NCI-H460 (cell line): Measurements from ENCODE around the gene UNC119B. TPM values are rescaled to one million over a fixed set of nuclear protein-coding genes. Genes with fewer than 3 reads are reported as not detected.
A peak's percentile ranks its signal among the peaks of the same experiment; 100 is the strongest.

ENCODE experiments used
- DNase-seq: peaks from one replicate; pipeline ENCODE4 v3.0.0-alpha.2; 2016; ENCODE audit warnings: low read depth; ENCODE audit errors: extremely low read depth
- total RNA-seq: library from RNA; depleted of rRNA; stranded (reverse); fragments of >200 nt; shearing (Covaris generic); gene quantifications from 2 replicates; pipeline ENCODE4 v1.2.3, GENCODE V29; 2014

Gene UNC119B
- total RNA-seq, 1 experiment from 2014 or later = 18.0 TPM

- DNase-seq = no peak
Measured at GRCh38 chr12:120687578-120688289, 22.5 kb upstream of the UNC119B start.

DNA sequence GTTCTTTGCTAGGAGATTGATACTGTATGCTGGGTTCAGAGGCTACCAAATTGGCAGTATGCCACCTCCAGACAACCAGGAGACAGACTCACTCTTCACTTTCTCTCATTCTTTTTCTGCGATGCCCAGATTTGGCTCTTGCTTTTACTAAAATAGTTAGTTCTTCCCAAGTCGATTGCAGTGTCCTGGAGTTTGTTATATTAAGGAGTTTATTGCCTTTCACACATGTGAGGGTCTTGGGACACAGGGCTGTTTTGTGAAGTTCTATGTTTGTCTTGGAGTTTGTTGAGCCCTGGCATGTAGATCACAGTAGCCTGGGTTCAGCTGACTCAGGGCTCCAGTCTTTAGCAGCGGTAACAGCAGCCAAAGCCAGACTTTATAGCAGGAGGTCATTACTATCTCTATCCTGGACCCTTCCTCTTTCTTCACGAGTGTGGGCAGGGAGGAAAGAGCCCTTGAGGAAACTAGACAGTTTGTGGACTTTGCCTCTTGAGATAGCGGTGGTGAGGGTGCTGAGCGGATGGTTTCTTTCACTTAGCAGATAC is 21.7 kb upstream of the UNC119B start:
- no peak for DNase-seq

GRCh38 chr12:120689397-120690082 is 20.7 kb upstream of the UNC119B start:
- no peak for DNase-seq

- no peak for DNase-seq
Measured at GRCh38 chr12:120690083-120690450, 20.2 kb upstream of the UNC119B start.

DNA sequence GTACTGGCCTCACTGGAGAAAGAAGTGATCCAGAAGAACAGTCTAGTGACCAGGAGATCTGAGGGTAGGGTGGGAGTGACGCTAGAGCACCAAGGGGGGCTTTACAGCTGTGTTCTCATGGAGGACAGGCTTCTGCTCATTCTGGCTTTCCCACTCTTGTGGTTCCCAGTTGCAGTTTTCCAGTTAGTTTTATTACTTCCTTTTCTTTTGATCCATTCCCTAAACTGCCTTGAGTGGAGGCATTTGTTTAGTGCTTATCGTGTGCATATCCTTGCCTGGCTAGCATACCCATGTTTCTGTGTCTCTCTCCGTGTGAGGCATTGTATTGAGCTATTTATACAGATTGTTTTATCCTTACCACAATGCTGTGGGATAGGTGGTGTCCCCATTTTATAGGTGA is 19.3 kb upstream of the UNC119B start:
- DNase-seq = no peak

DNA sequence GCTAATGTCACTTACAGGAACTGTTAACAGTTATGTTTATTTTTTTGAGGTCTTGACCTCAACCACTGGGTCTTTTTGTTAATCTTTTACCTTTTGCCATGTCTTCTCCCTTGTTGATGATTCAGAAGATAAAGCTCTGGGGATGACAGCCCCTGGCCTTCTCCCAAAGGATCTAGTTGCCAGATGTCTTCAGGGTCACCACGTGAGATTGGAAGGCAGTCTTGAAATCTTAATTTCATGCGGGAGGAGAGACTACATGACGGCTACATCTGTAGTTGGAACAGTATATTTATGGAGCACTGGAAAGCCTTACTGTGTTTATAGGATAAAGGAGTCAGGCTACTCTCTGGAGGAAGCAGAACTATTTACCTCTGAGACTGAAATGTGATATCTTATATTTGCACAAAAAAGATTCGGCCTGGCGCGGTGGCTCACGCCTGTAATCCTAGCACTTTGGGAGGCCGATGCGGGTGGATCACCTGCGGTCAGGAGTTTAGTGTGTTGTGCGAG is 17.7 kb upstream of the UNC119B start:
- no peak for DNase-seq

- DNase-seq = no peak
Measured at GRCh38 chr12:120693848-120694247, 16.4 kb upstream of the UNC119B start.

DNA sequence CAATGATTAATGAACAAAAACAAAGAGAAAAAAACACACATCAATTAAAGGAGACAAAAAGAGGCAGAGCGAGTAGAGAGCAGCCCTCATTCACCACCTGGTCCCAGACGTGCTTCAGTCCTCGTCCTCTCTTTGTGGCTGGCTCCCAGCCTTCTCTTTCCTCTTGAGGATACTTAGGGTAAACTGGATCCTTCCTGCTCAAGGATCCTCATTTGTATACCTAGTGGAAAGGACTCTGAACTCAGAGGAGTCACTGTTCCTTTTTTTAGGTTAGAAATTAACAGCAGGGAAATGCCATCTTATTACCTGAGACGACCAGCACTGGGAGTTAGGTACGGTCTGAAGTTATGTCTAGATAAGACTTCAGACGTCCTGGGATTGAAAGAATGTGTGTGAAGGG is 13.6 kb upstream of the UNC119B start:
- no peak for DNase-seq

- no peak for DNase-seq
Measured at GRCh38 chr12:120697344-120697743, 12.9 kb upstream of the UNC119B start.

GRCh38 chr12:120698665-120699064 is 11.6 kb upstream of the UNC119B start:
- no peak for DNase-seq

GRCh38 chr12:120699553-120699952 is 10.7 kb upstream of the UNC119B start:
- no peak for DNase-seq

- no peak for DNase-seq
Measured at GRCh38 chr12:120700886-120701285, 9.4 kb upstream of the UNC119B start.

- no peak for DNase-seq
Measured at GRCh38 chr12:120702637-120703036, 7.6 kb upstream of the UNC119B start.

DNA sequence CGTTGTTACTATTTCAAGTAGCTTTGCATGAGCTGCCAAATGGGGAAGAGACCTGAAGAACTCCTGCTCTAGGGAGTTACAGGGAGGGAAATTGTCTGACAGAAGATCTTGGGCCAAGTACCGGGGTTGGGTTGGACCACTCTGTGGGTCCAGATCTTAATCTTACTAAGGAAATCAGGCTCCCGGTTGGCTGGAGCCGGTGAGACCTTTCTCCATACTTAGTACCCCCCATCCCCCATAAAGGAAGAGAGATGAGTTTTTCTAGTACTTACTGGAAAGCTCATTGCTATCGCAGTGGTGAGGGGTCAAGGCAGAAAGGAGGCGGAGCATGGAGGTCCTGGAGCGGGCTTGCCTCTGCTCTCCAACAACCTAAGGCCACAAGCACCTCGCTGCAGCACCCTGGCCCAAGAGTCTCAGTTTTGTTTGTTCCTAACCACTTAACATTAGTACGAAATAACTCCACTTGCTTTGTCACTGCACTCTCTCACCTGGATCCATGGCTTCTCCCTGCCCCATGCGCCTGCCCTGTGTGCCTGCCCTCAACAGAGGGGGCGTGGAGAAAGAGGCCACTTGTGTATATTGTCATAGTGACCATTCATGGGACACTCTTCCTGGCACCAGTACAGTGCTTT is 6.8 kb upstream of the UNC119B start:
- DNase-seq = no peak

DNA sequence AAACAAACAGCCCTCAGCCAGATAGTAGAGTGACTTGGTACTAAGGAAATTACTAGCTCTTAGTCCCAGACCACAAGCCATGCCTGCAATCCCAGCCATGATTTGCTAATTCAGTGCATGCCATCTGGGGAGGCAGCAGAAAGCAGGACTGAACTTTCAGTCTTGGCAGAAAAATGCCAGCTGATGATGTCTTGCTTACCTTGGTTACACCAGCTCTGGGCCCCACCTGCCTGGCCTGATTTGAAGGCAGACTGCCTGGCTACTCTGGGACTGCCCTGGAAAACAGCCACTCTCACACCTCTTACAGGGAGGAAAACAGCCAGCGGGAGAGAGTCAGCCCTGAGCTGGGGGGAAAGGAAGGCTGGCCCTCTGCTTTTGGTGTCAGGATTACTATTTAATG is 4.6 kb upstream of the UNC119B start:
- DNase-seq = no peak

DNA sequence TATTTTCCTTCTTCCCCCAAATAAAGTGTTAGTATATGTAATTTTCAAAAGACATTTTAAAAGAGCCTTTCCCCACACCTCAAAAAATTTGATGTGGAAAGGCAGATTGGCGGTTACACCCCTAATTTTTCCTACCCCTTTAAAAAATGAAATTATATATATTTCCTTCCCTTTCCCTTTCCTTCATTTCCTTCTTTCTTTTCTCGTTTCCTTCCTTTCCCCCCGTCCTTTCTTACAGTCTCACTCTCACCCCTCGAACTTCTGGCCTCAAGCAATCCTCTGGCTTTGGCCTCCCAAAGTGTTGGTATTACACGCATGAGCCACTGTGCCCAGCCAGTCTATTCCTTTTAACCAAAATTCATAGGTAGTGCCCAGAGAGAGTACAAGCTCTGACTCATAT is 4.2 kb upstream of the UNC119B start:
- no peak for DNase-seq

GRCh38 chr12:120708651-120709050 is 1.6 kb upstream of the UNC119B start:
- DNase-seq = no peak

- no peak for DNase-seq
Measured at GRCh38 chr12:120710805-120711296, 593 bp downstream of the UNC119B start.

DNA sequence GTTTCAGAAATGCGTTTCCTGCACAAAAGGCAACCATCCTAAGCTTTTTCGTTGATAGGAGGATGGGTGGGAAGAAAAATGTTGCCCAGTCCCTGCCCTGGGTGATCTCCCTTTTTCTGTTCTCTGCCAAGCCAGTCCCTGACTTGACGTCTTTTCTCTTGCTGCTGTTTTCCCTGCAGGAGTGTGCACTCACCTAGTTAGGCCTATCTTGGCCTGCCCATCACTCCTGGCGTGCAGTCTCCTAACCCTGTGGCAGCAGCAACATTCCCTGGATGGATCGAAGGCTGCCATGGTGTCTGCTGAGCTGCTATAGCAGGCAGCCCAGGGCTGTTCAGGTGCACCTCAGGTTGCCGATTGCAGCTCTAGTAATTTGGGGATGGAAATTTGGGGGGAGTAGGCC is 1.2 kb downstream of the UNC119B start:
- DNase-seq = no peak

- no peak for DNase-seq
Measured at GRCh38 chr12:120712610-120713009, 2.4 kb downstream of the UNC119B start.

DNA sequence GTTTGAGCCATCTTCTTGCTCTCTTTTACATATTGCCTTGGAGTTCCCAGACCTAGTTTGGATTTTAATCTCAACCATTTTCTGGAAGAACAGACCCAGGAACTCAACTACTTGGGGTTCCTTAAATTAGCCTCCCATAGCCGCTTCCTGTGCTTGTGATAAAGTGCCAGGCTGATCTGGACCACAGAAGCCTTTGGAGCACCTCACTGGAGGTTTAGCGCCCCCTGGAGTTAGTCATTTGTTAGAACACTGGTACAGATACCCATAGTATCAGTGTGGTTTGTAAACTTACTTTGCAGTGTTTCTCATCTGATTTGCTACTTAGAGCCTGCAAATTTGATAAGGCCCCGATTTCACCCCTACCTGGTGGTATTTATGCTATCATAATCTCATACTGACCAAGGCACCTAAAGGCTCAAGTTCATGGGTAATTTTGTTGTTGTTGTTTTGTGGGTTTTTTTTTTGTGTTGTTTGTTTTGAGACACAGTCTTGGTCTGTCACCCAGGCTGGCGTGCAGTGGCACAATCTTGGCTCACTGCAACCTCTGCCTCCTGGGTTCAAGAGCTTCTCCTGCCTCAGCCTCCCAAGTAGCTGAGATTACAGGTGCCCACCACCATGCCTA is 3.7 kb downstream of the UNC119B start:
- DNase-seq = peak; percentile 82
